Motor neuron (in vitro differentiated cells): Measurements from ENCODE around the gene BANF2. TPM values are rescaled to one million over a fixed set of nuclear protein-coding genes. Genes with fewer than 3 reads are reported as not detected.

Experiments used
- total RNA-seq, 8 experiments: library from RNA; unstranded; fragments of 300-600 nt; gene quantifications; 2 replicates each; pipeline versions ENCODE4 v1.2.3 to v1.2.4, GENCODE V29; 2022

The BANF2 gene
- total RNA-seq, 8 experiments from 2014 or later = not detected

Other genes with a start within 250 kb of the BANF2 start
- 1 to 10 TPM in 6 of 8 experiments, under 1 TPM in 2; 0.49 to 9.6 (median 1.8) TPM for gene BFSP1, start 168.6 kb upstream of the BANF2 start, total RNA-seq
- 100 to 1,000 TPM; 143 to 386 (median 172) TPM for gene DSTN, start 129.9 kb upstream of the BANF2 start, total RNA-seq
- gene RRBP1, start 17.7 kb upstream of the BANF2 start, total RNA-seq = 10 to 100 TPM; 12.2 to 94.0 (median 31.2) TPM